ENCODE results near the gene DBH. TPM values are rescaled to one million over a fixed set of nuclear protein-coding genes. Genes with fewer than 3 reads are reported as not detected.

The DBH gene
- total RNA-seq, 1 donor from 2014 or later = not detected

DNA sequence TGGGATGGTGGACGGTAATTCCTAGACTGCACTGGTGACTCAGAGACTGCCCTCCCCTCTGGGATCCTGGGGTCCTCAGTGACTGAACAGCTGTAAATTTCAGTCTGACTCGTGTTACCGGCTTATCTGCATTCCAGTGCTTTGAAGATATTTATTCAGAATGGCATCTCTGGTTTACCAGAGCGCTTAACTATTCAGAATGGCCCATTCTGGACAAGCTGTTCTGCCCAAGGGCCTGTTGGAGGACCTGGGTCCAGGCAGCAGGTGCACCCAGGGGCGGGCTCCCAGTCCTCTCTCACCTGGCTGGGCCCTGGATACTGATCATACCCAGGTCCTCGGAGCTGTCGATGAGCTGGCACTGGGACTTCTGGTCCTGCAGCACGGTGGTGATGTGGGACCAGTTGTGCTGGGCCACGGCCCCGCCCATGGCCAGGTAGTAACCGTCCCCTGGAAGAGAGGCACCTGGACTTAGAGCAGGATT lies 54.0 kb downstream of the DBH start:
- no peak overlapping the region for H3K4me3 Mint-ChIP-seq (ENCODE audit: unreplicated experiment)

GRCh38 chr9:133691191-133691590 lies 55.0 kb downstream of the DBH start:
- no peak overlapping the region for H2AFZ ChIP-seq (ENCODE audit: low read depth, low read length)
- H3K79me2 ChIP-seq (ENCODE audit: insufficient read depth, low read length) = no peaks in the 10 kb centered on the region
- no peak overlapping the region for H3K9ac ChIP-seq (ENCODE audit: low read length)
- no peak overlapping the region for H3K4me3 ChIP-seq (ENCODE audit: insufficient read depth, low read depth, low read length)
- H3K27ac ChIP-seq (ENCODE audit: low read depth, low read length) = no peak overlapping the region
- Mint-ChIP-seq H3K4me3 (ENCODE audit: unreplicated experiment) (no peak overlapping the region), H3K4me1 (ENCODE audit: low read depth, unreplicated experiment) (peaks cover 13% of the 10 kb centered on the region), H3K9me3 (ENCODE audit: unreplicated experiment) (no peaks in the 10 kb centered on the region), H3K27ac (ENCODE audit: unreplicated experiment) (no peak overlapping the region), H3K36me3 (ENCODE audit: low read depth, unreplicated experiment) (no peaks in the 10 kb centered on the region), H3K27me3 (ENCODE audit: low read depth, unreplicated experiment) (peaks cover 29% of the 10 kb centered on the region)
- TF ChIP-seq, protein P1, sequence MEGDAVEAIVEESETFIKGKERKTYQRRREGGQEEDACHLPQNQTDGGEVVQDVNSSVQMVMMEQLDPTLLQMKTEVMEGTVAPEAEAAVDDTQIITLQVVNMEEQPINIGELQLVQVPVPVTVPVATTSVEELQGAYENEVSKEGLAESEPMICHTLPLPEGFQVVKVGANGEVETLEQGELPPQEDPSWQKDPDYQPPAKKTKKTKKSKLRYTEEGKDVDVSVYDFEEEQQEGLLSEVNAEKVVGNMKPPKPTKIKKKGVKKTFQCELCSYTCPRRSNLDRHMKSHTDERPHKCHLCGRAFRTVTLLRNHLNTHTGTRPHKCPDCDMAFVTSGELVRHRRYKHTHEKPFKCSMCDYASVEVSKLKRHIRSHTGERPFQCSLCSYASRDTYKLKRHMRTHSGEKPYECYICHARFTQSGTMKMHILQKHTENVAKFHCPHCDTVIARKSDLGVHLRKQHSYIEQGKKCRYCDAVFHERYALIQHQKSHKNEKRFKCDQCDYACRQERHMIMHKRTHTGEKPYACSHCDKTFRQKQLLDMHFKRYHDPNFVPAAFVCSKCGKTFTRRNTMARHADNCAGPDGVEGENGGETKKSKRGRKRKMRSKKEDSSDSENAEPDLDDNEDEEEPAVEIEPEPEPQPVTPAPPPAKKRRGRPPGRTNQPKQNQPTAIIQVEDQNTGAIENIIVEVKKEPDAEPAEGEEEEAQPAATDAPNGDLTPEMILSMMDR (IDR thresholded peaks at IDR 0.05; ENCODE audit: insufficient read depth, low read depth, low read length) = no peak
- no peak for TF ChIP-seq EZH2 (IDR thresholded peaks at IDR 0.05; ENCODE audit: insufficient read depth, low read length)
- no peaks in the 10 kb centered on the region for H3K9me3 ChIP-seq (ENCODE audit: insufficient read depth, low read depth, low read length)
- H4K20me1 ChIP-seq (ENCODE audit: insufficient read depth, low read length) = no peaks in the 10 kb centered on the region
- no peaks in the 10 kb centered on the region for H3K36me3 ChIP-seq (ENCODE audit: insufficient read depth, low read length)
- H3K4me2 ChIP-seq (ENCODE audit: low read length) = peak overlapping the region; percentile 36
- H3K27me3 ChIP-seq (ENCODE audit: insufficient read depth, low read length) = no peaks in the 10 kb centered on the region
- FAIRE-seq = no peak
- DNase-seq (ENCODE audit: low read depth) = no peak
- peaks cover 15% of the 10 kb centered on the region for H3K4me1 ChIP-seq (ENCODE audit: insufficient read depth, low read length)

More for the DNA sequence above, 54.0 kb downstream of the DBH start:
- Histone ChIP-seq H4K20me1 (ENCODE audit: insufficient read depth, low read length) (no peaks in the 10 kb centered on the region), H3K27me3 (ENCODE audit: insufficient read depth, low read length) (no peaks in the 10 kb centered on the region), H3K79me2 (ENCODE audit: insufficient read depth, low read length) (no peaks in the 10 kb centered on the region), H3K4me1 (ENCODE audit: insufficient read depth, low read length) (peaks cover 15% of the 10 kb centered on the region), H3K4me3 (ENCODE audit: insufficient read depth, low read depth, low read length) (no peak overlapping the region), H2AFZ (ENCODE audit: low read depth, low read length) (no peak overlapping the region), H3K36me3 (ENCODE audit: insufficient read depth, low read length) (no peaks in the 10 kb centered on the region), H3K4me2 (ENCODE audit: low read length) (no peak overlapping the region), H3K9me3 (ENCODE audit: insufficient read depth, low read depth, low read length) (no peaks in the 10 kb centered on the region), H3K27ac (ENCODE audit: low read depth, low read length) (no peak overlapping the region), H3K9ac (ENCODE audit: low read length) (no peak overlapping the region)
- TF ChIP-seq, protein P1 (IDR thresholded peaks at IDR 0.05; ENCODE audit: insufficient read depth, low read depth, low read length) = no peak
- no peak for TF ChIP-seq EZH2 (IDR thresholded peaks at IDR 0.05; ENCODE audit: insufficient read depth, low read length)
- DNase-seq (ENCODE audit: low read depth) = no peak
- no peaks in the 10 kb centered on the region for H3K36me3 Mint-ChIP-seq (ENCODE audit: low read depth, unreplicated experiment)
- peaks cover 13% of the 10 kb centered on the region for H3K4me1 Mint-ChIP-seq (ENCODE audit: low read depth, unreplicated experiment)
- H3K27ac Mint-ChIP-seq (ENCODE audit: unreplicated experiment) = no peak overlapping the region
- FAIRE-seq = no peak
- peaks cover 28% of the 10 kb centered on the region for H3K27me3 Mint-ChIP-seq (ENCODE audit: low read depth, unreplicated experiment)
- H3K9me3 Mint-ChIP-seq (ENCODE audit: unreplicated experiment) = no peaks in the 10 kb centered on the region

GRCh38 chr9:133691626-133692363 lies 55.6 kb downstream of the DBH start:
- peak overlapping the region; percentile 14 for H3K4me3 Mint-ChIP-seq (ENCODE audit: unreplicated experiment)
- Histone ChIP-seq H4K20me1 (ENCODE audit: insufficient read depth, low read length) (no peaks in the 10 kb centered on the region), H3K27ac (ENCODE audit: low read depth, low read length) (no peak overlapping the region), H2AFZ (ENCODE audit: low read depth, low read length) (no peak overlapping the region), H3K4me1 (ENCODE audit: insufficient read depth, low read length) (peaks cover 15% of the 10 kb centered on the region), H3K4me2 (ENCODE audit: low read length) (peak overlapping the region; percentile 36), H3K27me3 (ENCODE audit: insufficient read depth, low read length) (no peaks in the 10 kb centered on the region), H3K9ac (ENCODE audit: low read length) (no peak overlapping the region), H3K79me2 (ENCODE audit: insufficient read depth, low read length) (no peaks in the 10 kb centered on the region), H3K4me3 (ENCODE audit: insufficient read depth, low read depth, low read length) (no peak overlapping the region), H3K9me3 (ENCODE audit: insufficient read depth, low read depth, low read length) (no peaks in the 10 kb centered on the region), H3K36me3 (ENCODE audit: insufficient read depth, low read length) (no peaks in the 10 kb centered on the region)
- TF ChIP-seq, protein P1 (IDR thresholded peaks at IDR 0.05; ENCODE audit: insufficient read depth, low read depth, low read length) = no peak
- TF ChIP-seq EZH2 (IDR thresholded peaks at IDR 0.05; ENCODE audit: insufficient read depth, low read length) = no peak
- FAIRE-seq (no peak), DNase-seq (ENCODE audit: low read depth) (peak; percentile 40)
- H3K36me3 Mint-ChIP-seq (ENCODE audit: low read depth, unreplicated experiment) = peaks cover 3% of the 10 kb centered on the region
- peaks cover 29% of the 10 kb centered on the region for H3K27me3 Mint-ChIP-seq (ENCODE audit: low read depth, unreplicated experiment)
- no peaks in the 10 kb centered on the region for H3K9me3 Mint-ChIP-seq (ENCODE audit: unreplicated experiment)
- H3K27ac Mint-ChIP-seq (ENCODE audit: unreplicated experiment) = no peak overlapping the region
- H3K4me1 Mint-ChIP-seq (ENCODE audit: low read depth, unreplicated experiment) = peaks cover 13% of the 10 kb centered on the region

All from astrocyte (in vitro differentiated cells and primary cell).